ENCODE measurements around the gene VEGFB. TPM values are rescaled to one million over a fixed set of nuclear protein-coding genes. Genes with fewer than 3 reads are reported as not detected.
A peak's percentile ranks its signal among the peaks of the same experiment; 100 is the strongest.

VEGFB gene
- total RNA-seq, 1 donor from 2014 or later, result 172 TPM

- no peaks in the 10 kb centered on the region for H3K4me1 ChIP-seq
- intact Hi-C loops (cut with DNase I), result no loop called here
- H3K27ac ChIP-seq, result no peak overlapping the region
- ATAC-seq (no peak), DNase-seq (no peak)
- H3K27me3 ChIP-seq, result no peaks in the 10 kb centered on the region
- H3K36me3 ChIP-seq, result peaks cover 45% of the 10 kb centered on the region
- H3K4me3 ChIP-seq, result no peak overlapping the region
- no peaks in the 10 kb centered on the region for H3K9me3 ChIP-seq
- TF ChIP-seq CTCF (IDR thresholded peaks at IDR 0.05), result no peak
Observed at GRCh38 chr11:64218628-64219353, 15.6 kb upstream of the VEGFB start.

GRCh38 chr11:64219354-64219684, 15.1 kb upstream of the VEGFB start:
- Histone ChIP-seq H3K4me3 (no peak overlapping the region), H3K9me3 (no peaks in the 10 kb centered on the region), H3K4me1 (no peaks in the 10 kb centered on the region), H3K27me3 (no peaks in the 10 kb centered on the region), H3K36me3 (peaks cover 45% of the 10 kb centered on the region), H3K27ac (no peak overlapping the region)
- no peak for TF ChIP-seq CTCF (IDR thresholded peaks at IDR 0.05)
- intact Hi-C loops (cut with DNase I), result no loop called here
- DNase-seq (peak; percentile 64), ATAC-seq (no peak)

- H3K4me3 ChIP-seq, result no peak overlapping the region
- no peaks in the 10 kb centered on the region for H3K27me3 ChIP-seq
- no peak for ATAC-seq
- H3K9me3 ChIP-seq, result no peaks in the 10 kb centered on the region
- intact Hi-C loops (cut with DNase I), result no loop called here
- H3K27ac ChIP-seq, result no peak overlapping the region
- peaks cover 2% of the 10 kb centered on the region for H3K4me1 ChIP-seq
- H3K36me3 ChIP-seq, result peaks cover 45% of the 10 kb centered on the region
- no peak for DNase-seq
- no peak for TF ChIP-seq CTCF (IDR thresholded peaks at IDR 0.05)
Observed at GRCh38 chr11:64219755-64220154, 14.6 kb upstream of the VEGFB start.

GRCh38 chr11:64220271-64220670, 14.1 kb upstream of the VEGFB start:
- peaks cover 45% of the 10 kb centered on the region for H3K36me3 ChIP-seq
- ATAC-seq (no peak), DNase-seq (no peak)

GRCh38 chr11:64220798-64221197, 13.6 kb upstream of the VEGFB start:
- no peak for TF ChIP-seq CTCF (IDR thresholded peaks at IDR 0.05)
- no peak overlapping the region for H3K4me3 ChIP-seq
- peaks cover 45% of the 10 kb centered on the region for H3K36me3 ChIP-seq
- no peak overlapping the region for H3K27ac ChIP-seq
- H3K4me1 ChIP-seq, result peaks cover 8% of the 10 kb centered on the region
- ATAC-seq, result no peak
- intact Hi-C loops (cut with DNase I), result no loop called here
- H3K27me3 ChIP-seq, result no peaks in the 10 kb centered on the region
- no peaks in the 10 kb centered on the region for H3K9me3 ChIP-seq
- DNase-seq, result peak; percentile 62

More at GRCh38 chr11:64220271-64220670, 14.1 kb upstream of the VEGFB start:
- Histone ChIP-seq H3K27ac (no peak overlapping the region), H3K27me3 (no peaks in the 10 kb centered on the region), H3K4me1 (peaks cover 7% of the 10 kb centered on the region), H3K9me3 (no peaks in the 10 kb centered on the region), H3K4me3 (no peak overlapping the region)
- intact Hi-C loops (cut with DNase I), result no loop called here
- TF ChIP-seq CTCF (IDR thresholded peaks at IDR 0.05), result no peak

GRCh38 chr11:64222651-64223000, 11.8 kb upstream of the VEGFB start:
- H3K4me3 ChIP-seq, result no peak overlapping the region
- H3K9me3 ChIP-seq, result no peaks in the 10 kb centered on the region
- no peak overlapping the region for H3K27ac ChIP-seq
- DNase-seq, result no peak
- intact Hi-C loops (cut with DNase I), result no loop called here
- no peak for TF ChIP-seq CTCF (IDR thresholded peaks at IDR 0.05)
- no peak for ATAC-seq
- peaks cover 18% of the 10 kb centered on the region for H3K4me1 ChIP-seq
- no peaks in the 10 kb centered on the region for H3K27me3 ChIP-seq
- H3K36me3 ChIP-seq, result peaks cover 45% of the 10 kb centered on the region
